Measurements from ENCODE around the gene PDE7B. TPM values are rescaled to one million over a fixed set of nuclear protein-coding genes. Genes with fewer than 3 reads are reported as not detected.

The PDE7B gene
- total and polyA plus RNA-seq, 2 of the 4 experiments (the other 2 are of a cell fraction) = 7.8 to 12.4 TPM

DNA sequence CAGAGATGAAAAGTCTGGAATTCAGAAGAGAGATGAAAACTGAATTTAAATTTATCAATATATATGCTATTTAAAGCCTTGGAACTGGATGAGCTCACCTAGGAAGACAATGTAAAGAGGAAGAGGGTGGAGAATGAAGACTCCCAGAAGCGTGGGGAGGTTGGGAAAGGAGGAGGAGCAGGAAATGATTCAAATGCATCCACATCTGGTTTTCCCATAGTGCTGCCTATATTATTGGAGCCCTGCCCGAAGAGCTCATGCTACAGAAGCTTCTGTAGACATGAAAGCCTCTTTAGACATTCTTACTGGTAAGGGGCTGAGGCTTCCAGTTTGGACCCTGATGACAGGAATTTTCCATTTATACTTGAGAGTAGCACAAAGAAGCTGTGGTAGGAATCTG is 19.2 kb downstream of the PDE7B start:
- BruUV-seq (replicated peaks) = no TSS peak
- Histone ChIP-seq H2AK9ac (replicated peaks; ENCODE audit: low read depth, low read length, poor library complexity) (no peak overlapping the region), H3K9me1 (ENCODE audit: insufficient read depth, low read length) (peaks cover 6% of the 10 kb centered on the region; the same call in 1 of the 2 replicates), H3K4me1 (ENCODE audit: control insufficient read depth, insufficient read depth, low read length) (peaks cover 7% of the 10 kb centered on the region), H3K79me1 (ENCODE audit: low read depth in 1 of 2, low read length in 2 of 2) (peaks cover 35 to 46% of the 10 kb centered on the region in 2 experiments), H4K8ac (ENCODE audit: low read depth in 2 of 2, low read length in 2 of 2) (peak overlapping the region; percentile 27 to 83; a peak in 2 of 4 replicates), H2BK20ac (ENCODE audit: low read depth, low read length) (peak overlapping the region; percentile 63; the same call in 1 of the 2 replicates), H4K91ac (ENCODE audit: insufficient read depth, low read depth, low read length) (0 out of 2 replicates have a peak overlapping the region, but pooled peaks have one; percentile 0), H3K4ac (ENCODE audit: low read depth, low read length) (peak overlapping the region; percentile 44; the same call in 1 of the 2 replicates), H2AK5ac (ENCODE audit: low read depth, low read length) (peak overlapping the region; percentile 40; the same call in 1 of the 2 replicates), H3K9ac (ENCODE audit: low read depth, low read length) (no peak overlapping the region), H2BK120ac (ENCODE audit: low read depth, low read length) (peak overlapping the region; percentile 60; the same call in 1 of the 2 replicates), H3K4me3 (ENCODE audit: insufficient read depth, low read depth, low read length) (no peak overlapping the region), H2BK15ac (ENCODE audit: low read depth, low read length) (peak overlapping the region; percentile 76; the same call in 1 of the 3 replicates), H3K14ac (replicated peaks; ENCODE audit: low read depth, low read length) (peak overlapping the region; percentile 30; the same call in 1 of the 2 replicates), H3K23ac (ENCODE audit: low read depth, low read length) (0 out of 2 replicates have a peak overlapping the region, but pooled peaks have one; percentile 30), H3K56ac (ENCODE audit: extremely low read depth, insufficient read depth, low read length) (no peak overlapping the region), H2BK5ac (ENCODE audit: low read depth, low read length, poor library complexity, severe bottlenecking) (peak overlapping the region; percentile 92), H3K27ac (ENCODE audit: insufficient read depth, low read length) (peak overlapping the region; percentile 44; the same call in 1 of the 2 replicates), H3K9me3 (ENCODE audit: control insufficient read depth, insufficient read depth, low read length) (no peaks in the 10 kb centered on the region), H2AFZ (replicated peaks; ENCODE audit: low read length, poor library complexity) (peak overlapping the region; percentile 54), H3K36me3 (ENCODE audit: control insufficient read depth, insufficient read depth, low read length) (peaks cover 4% of the 10 kb centered on the region; the same call in 1 of the 2 replicates), H3K18ac (ENCODE audit: low read depth, low read length) (peak overlapping the region; percentile 54; the same call in 1 of the 2 replicates), H3K27me3 (ENCODE audit: control insufficient read depth, insufficient read depth, low read length) (no peaks in the 10 kb centered on the region), H4K5ac (ENCODE audit: low read depth, low read length) (peak overlapping the region; percentile 57; the same call in 1 of the 2 replicates), H4K20me1 (ENCODE audit: insufficient read depth, low read length) (no peaks in the 10 kb centered on the region), H3K4me2 (ENCODE audit: low read depth, low read length) (peak overlapping the region; percentile 46; the same call in 1 of the 2 replicates)
- ChIA-PET POLR2A (ENCODE audit: unreplicated experiment) (no interaction called here), CTCF (interaction anchor here (0.5 kb wide), 1 partner anchor 18 kb away, joined by 6 read pairs; no protein-coding TSS in a partner anchor)
- ATAC-seq (ENCODE audit: low read depth) = no peak
- intact Hi-C loops (cut with micrococcal nuclease) = no loop called here
- dilution Hi-C loops (cut with HindIII; ENCODE audit: low sequenced_read_pairs, unreplicated experiment) = no loop called here
- no CpG with 5 or more reads among the region's 2 CpGs for WGBS, 2 experiments (ENCODE audit: extremely low coverage in 2 of 2, insufficient read length in 1 of 2)
- DNase-seq = peak; percentile 88
- in situ Hi-C loops (cut with MboI; ENCODE audit: low sequenced_read_pairs) = no loop called here
- TF ChIP-seq FOS (IDR thresholded peaks at IDR 0.05; ENCODE audit: low read depth, low read length) (no peak), SMC3 (IDR thresholded peaks at IDR 0.05; ENCODE audit: low read depth, low read length) (no peak), CEBPB (IDR thresholded peaks at IDR 0.05; ENCODE audit: low read depth, low read length) (no peak), RCOR1 (IDR thresholded peaks at IDR 0.05; ENCODE audit: insufficient replicate concordance, low read length) (no peak), RAD21 (IDR thresholded peaks at IDR 0.05; ENCODE audit: low read length) (no peak), RFX5 (IDR thresholded peaks at IDR 0.05; ENCODE audit: low read depth, low read length) (no peak), CHD1 (IDR thresholded peaks at IDR 0.05; ENCODE audit: low read depth, low read length) (no peak), NFE2L2 (IDR thresholded peaks at IDR 0.05; ENCODE audit: low read depth, low read length) (no peak), BHLHE40 (IDR thresholded peaks at IDR 0.05; ENCODE audit: low read depth, low read length) (no peak), MXI1 (IDR thresholded peaks at IDR 0.05; ENCODE audit: borderline replicate concordance, low read depth, low read length) (no peak), POLR2A (IDR thresholded peaks at IDR 0.05; ENCODE audit: low read depth, low read length) (no peak), MAZ (IDR thresholded peaks at IDR 0.05; ENCODE audit: borderline replicate concordance, low read depth, low read length) (no peak), MAFK (IDR thresholded peaks at IDR 0.05; ENCODE audit: low read depth, low read length) (no peak)
- TF ChIP-seq, protein P1, sequence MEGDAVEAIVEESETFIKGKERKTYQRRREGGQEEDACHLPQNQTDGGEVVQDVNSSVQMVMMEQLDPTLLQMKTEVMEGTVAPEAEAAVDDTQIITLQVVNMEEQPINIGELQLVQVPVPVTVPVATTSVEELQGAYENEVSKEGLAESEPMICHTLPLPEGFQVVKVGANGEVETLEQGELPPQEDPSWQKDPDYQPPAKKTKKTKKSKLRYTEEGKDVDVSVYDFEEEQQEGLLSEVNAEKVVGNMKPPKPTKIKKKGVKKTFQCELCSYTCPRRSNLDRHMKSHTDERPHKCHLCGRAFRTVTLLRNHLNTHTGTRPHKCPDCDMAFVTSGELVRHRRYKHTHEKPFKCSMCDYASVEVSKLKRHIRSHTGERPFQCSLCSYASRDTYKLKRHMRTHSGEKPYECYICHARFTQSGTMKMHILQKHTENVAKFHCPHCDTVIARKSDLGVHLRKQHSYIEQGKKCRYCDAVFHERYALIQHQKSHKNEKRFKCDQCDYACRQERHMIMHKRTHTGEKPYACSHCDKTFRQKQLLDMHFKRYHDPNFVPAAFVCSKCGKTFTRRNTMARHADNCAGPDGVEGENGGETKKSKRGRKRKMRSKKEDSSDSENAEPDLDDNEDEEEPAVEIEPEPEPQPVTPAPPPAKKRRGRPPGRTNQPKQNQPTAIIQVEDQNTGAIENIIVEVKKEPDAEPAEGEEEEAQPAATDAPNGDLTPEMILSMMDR (conservative IDR thresholded peaks at IDR 0.05; ENCODE audit: low read depth, low read length) = no peak
- TF ChIP-seq, protein P2, sequence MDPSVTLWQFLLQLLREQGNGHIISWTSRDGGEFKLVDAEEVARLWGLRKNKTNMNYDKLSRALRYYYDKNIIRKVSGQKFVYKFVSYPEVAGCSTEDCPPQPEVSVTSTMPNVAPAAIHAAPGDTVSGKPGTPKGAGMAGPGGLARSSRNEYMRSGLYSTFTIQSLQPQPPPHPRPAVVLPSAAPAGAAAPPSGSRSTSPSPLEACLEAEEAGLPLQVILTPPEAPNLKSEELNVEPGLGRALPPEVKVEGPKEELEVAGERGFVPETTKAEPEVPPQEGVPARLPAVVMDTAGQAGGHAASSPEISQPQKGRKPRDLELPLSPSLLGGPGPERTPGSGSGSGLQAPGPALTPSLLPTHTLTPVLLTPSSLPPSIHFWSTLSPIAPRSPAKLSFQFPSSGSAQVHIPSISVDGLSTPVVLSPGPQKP (IDR thresholded peaks at IDR 0.05; ENCODE audit: borderline replicate concordance, low read depth, low read length) = no peak
- TF ChIP-seq, protein P3, sequence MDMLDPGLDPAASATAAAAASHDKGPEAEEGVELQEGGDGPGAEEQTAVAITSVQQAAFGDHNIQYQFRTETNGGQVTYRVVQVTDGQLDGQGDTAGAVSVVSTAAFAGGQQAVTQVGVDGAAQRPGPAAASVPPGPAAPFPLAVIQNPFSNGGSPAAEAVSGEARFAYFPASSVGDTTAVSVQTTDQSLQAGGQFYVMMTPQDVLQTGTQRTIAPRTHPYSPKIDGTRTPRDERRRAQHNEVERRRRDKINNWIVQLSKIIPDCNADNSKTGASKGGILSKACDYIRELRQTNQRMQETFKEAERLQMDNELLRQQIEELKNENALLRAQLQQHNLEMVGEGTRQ (IDR thresholded peaks at IDR 0.05; ENCODE audit: low read depth, low read length) = no peak
